ENCODE data around the gene MT4. TPM values are rescaled to one million over a fixed set of nuclear protein-coding genes. Genes with fewer than 3 reads are reported as not detected.
A peak's percentile ranks its signal among the peaks of the same experiment; 100 is the strongest.

The MT4 gene
- total and polyA plus RNA-seq, 7 donors, result not detected

DNA sequence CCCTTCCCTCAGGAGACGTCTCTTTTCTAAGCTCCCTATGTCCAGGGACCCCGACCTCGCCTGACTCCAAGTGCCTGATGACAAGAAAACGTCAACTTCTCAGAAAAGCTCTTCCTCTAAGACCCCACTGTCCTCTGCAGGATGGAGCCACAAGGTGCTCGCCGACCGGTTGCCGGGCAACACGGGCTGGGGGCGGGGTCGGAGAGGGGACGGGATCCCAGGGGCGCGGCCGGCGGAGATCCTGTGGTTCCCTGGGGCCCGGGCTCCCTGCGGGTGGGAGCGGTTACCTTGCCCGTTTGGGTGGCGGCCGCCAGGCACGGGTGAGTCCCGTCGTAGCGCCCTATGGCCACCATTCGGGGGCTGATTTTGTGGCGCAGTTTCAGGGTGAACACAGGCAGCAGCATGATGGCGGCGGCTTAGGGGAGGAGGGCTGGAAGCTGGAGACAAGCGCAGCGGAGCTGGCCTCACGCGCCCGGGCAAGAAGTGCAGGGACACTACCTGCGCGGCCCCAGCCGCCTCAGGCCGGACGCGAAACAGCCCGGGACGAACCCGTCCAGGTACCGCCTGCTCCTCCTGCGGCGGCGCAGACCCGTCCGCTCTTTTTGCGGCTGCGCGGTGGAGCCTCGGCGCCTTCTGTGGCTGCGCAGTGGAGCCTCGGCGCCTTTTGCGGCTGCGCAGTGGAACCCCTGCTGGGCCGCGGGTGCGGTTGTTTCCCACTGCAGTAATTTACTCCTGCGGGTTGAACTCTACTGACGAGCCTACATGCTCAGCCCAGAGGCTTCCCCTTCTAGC is 45.2 kb upstream of the MT4 start, which contains the start of gene BBS2:
Gene BBS2 (minus strand): TSS at position 566 of the 792 bp plus-strand sequence. CDS start 162 bp downstream, at position 404.
- H3K9me3 ChIP-seq, result no peaks in the 10 kb centered on the region
- H3K4me1 ChIP-seq, result peaks cover 22% of the 10 kb centered on the region
- no peaks in the 10 kb centered on the region for H3K36me3 ChIP-seq (ENCODE audit: insufficient read depth in 1 of 2, low read depth in 1 of 2)
- WGBS, 3 donors, result 0 to 1% (median 0%) methylated on average over 62 to 65 of the region's 65 CpGs
- DNase-seq, result peak; percentile 93 to 95
- H3K27ac ChIP-seq, result peak within 1 kb of the TSS; percentile 87
- H3K4me3 ChIP-seq, result peak within 1 kb of the TSS; percentile 98
- intact Hi-C loops (cut with DNase I), result loop anchor here in 1 of 2 donors (5.0 to 10.0 kb wide), 2 partner anchors 83 to 185 kb away; no protein-coding TSS in a partner anchor
- ATAC-seq, result peak; percentile 93 to 96 (median 94)
- no peak for TF ChIP-seq CTCF (IDR thresholded peaks at IDR 0.05)
- H3K27me3 ChIP-seq (ENCODE audit: insufficient read depth in 3 of 3, low read length in 2 of 3), result no peaks in the 10 kb centered on the region

DNA sequence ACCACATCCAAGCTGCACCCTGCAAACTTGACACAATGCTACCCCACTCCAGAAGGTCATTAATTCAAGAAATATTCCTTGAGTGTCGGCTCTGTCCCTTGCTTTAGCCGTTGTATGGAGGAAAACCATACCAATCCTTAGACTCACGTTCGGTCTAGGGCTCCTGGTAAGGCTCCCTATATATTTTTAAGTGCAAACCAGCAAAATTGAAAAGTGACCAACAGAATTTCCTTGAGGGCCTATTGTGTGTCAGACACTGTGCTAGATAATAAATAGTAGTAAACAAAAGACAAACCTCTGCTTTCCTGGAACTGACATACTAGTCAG is 44.7 kb upstream of the MT4 start:
- Histone ChIP-seq H3K4me1 (peaks cover 22% of the 10 kb centered on the region), H3K27me3 (ENCODE audit: insufficient read depth in 3 of 3, low read length in 2 of 3) (no peaks in the 10 kb centered on the region), H3K9me3 (no peaks in the 10 kb centered on the region), H3K27ac (peak overlapping the region; percentile 87), H3K36me3 (ENCODE audit: insufficient read depth in 1 of 2, low read depth in 1 of 2) (no peaks in the 10 kb centered on the region), H3K4me3 (peak overlapping the region; percentile 98)
- no peak for TF ChIP-seq CTCF (IDR thresholded peaks at IDR 0.05)
- intact Hi-C loops (cut with DNase I), result no loop called here
- 6 to 18% (median 10%) methylated on average over 4 of the region's 4 CpGs for WGBS, 3 donors
- DNase-seq (no peak), ATAC-seq (no peak)

DNA sequence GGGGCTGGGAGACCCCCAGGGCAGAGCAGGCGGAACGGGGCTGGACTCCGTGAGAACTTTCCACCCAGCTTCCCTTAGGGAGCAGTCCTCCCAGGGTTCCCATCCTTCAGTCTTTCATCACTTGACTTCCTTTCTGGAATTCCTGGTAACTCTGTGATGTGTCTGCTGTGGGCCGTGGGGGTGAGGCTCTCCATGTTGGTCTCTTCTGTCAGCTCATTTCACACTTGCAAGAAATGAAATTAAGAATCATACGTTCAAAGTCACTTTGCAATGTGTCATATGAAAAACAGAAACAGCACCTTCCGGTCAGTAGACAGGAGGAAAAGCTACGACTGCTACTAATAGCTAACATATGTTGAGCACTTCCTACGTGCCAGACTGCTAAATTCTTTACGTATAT is 39.6 kb upstream of the MT4 start:
- DNase-seq (no peak), ATAC-seq (no peak)
- TF ChIP-seq CTCF (IDR thresholded peaks at IDR 0.05), result no peak
- intact Hi-C loops (cut with DNase I), result no loop called here
- Histone ChIP-seq H3K9me3 (no peaks in the 10 kb centered on the region), H3K36me3 (ENCODE audit: insufficient read depth in 1 of 2, low read depth in 1 of 2) (no peaks in the 10 kb centered on the region), H3K27ac (no peak overlapping the region), H3K27me3 (ENCODE audit: insufficient read depth in 3 of 3, low read length in 2 of 3) (no peaks in the 10 kb centered on the region), H3K4me3 (no peak overlapping the region), H3K4me1 (no peaks in the 10 kb centered on the region)
- 62 to 72% (median 71%) methylated on average over 9 of the region's 9 CpGs for WGBS, 3 donors

DNA sequence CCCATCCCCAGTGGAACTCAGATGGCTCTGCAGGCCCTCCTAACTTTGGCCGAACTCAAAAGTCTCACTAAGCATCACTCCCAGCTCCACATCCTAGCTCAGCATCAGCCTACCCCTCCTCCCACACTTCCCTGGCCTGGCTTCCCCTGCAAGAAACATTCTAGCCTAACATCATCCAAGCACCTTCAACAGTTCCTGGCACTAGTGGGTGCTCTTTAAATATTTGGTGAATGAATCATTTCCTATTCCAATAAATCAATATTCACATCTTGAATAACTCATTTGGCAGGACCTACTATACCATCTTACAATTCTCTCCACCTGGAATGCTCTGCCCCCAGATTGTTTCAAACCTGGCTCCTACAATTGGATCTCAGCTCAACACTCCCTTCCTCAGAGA is 34.0 kb upstream of the MT4 start:
- H3K27me3 ChIP-seq (ENCODE audit: insufficient read depth in 3 of 3, low read length in 2 of 3), result no peaks in the 10 kb centered on the region
- no peaks in the 10 kb centered on the region for H3K9me3 ChIP-seq
- ATAC-seq (no peak), DNase-seq (no peak)
- intact Hi-C loops (cut with DNase I), result no loop called here
- TF ChIP-seq CTCF (IDR thresholded peaks at IDR 0.05), result no peak
- no peaks in the 10 kb centered on the region for H3K36me3 ChIP-seq (ENCODE audit: insufficient read depth in 1 of 2, low read depth in 1 of 2)
- H3K4me1 ChIP-seq, result no peaks in the 10 kb centered on the region
- no peak overlapping the region for H3K27ac ChIP-seq
- no peak overlapping the region for H3K4me3 ChIP-seq
- WGBS, 3 donors, result 83 to 86% (median 85%) methylated on average over 1 of the region's 1 CpG

Measured in psoas muscle (tissue), 8 donors.